ENCODE measurements around the gene CRIM1.

GRCh38 chr2:36497570-36498163, 142.1 kb downstream of the CRIM1 start:
- TF ChIP-seq MAX (CRISPR knock-in tag; IDR thresholded peaks at IDR 0.05) (no peak), ZNF219 (CRISPR knock-in tag; IDR thresholded peaks at IDR 0.05; ENCODE audit: borderline replicate concordance) (no peak), CTCF (IDR thresholded peaks at IDR 0.05) (no peak), GABPB1 (CRISPR knock-in tag; IDR thresholded peaks at IDR 0.05) (no peak), ESRRA (CRISPR knock-in tag; IDR thresholded peaks at IDR 0.05; ENCODE audit: borderline replicate concordance) (no peak), ATF2 (CRISPR knock-in tag; IDR thresholded peaks at IDR 0.05; ENCODE audit: borderline replicate concordance, low read depth) (no peak), MXD4 (CRISPR knock-in tag; IDR thresholded peaks at IDR 0.05; ENCODE audit: borderline replicate concordance) (no peak), ZNF281 (CRISPR knock-in tag; IDR thresholded peaks at IDR 0.05) (no peak), FOXK1 (CRISPR knock-in tag; IDR thresholded peaks at IDR 0.05) (no peak)
